Keratinocyte (primary cell): Measurements from ENCODE around the gene STK32B. TPM values are rescaled to one million over a fixed set of nuclear protein-coding genes. Genes with fewer than 3 reads are reported as not detected.
A peak's percentile ranks its signal among the peaks of the same experiment; 100 is the strongest.

ENCODE experiments used
- DNase-seq: peaks from one replicate; pipeline ENCODE4 v3.0.0-alpha.2; 2011; ENCODE audit warnings: low read depth, missing footprints, low spot score
- FAIRE-seq: peaks from 2 replicates; lab custom pipeline; 2011; peaks lifted over from hg19 to GRCh38; lab: Jason Lieb, UNC
- H2AFZ ChIP-seq: 2 replicates; pipeline ENCODE4 v1.6.0; 2012; ENCODE audit warnings: low read length, control low read depth, inconsistent platforms; ENCODE audit not compliant: control insufficient read depth
- H3K27ac ChIP-seq: 2 replicates; pipeline ENCODE4 v1.5.1; 2011; ENCODE audit warnings: low read length; ENCODE audit not compliant: control insufficient read depth, insufficient read depth
- H3K27me3 ChIP-seq: 3 replicates; pipeline ENCODE4 v1.6.0; 2011; ENCODE audit warnings: low read length; ENCODE audit not compliant: control insufficient read depth, insufficient read depth; ENCODE audit errors: extremely low read depth
- H3K36me3 ChIP-seq, 2 experiments: 2 replicates in 1 of 2; 3 replicates in 1 of 2; pipeline ENCODE4 v1.5.1; 2011; ENCODE audit warnings: low read length in 2 of 2, mild to moderate bottlenecking in 1 of 2; ENCODE audit not compliant: control insufficient read depth in 2 of 2, insufficient read depth in 2 of 2; ENCODE audit errors: extremely low read depth in 1 of 2
- H3K4me1 ChIP-seq: 3 replicates; pipeline ENCODE4 v1.5.1; 2011; ENCODE audit warnings: low read length; ENCODE audit not compliant: control insufficient read depth, insufficient read depth; ENCODE audit errors: extremely low read depth
- H3K4me2 ChIP-seq: 3 replicates; pipeline ENCODE4 v1.6.0; 2011; ENCODE audit warnings: low read depth, low read length; ENCODE audit not compliant: control insufficient read depth, insufficient read depth; ENCODE audit errors: extremely low read depth
- H3K4me3 ChIP-seq, 3 experiments: fragments of 200-600 bp in 1 of 3; sonication (generic) in 1 of 3; 2 replicates in 2 of 3; 3 replicates in 1 of 3; pipeline ENCODE4 v1.5.1; 2011 to 2016; ENCODE audit warnings: low read length in 3 of 3, mild to moderate bottlenecking in 3 of 3, control low read depth in 2 of 3, inconsistent platforms in 1 of 3, low read depth in 1 of 3, mixed read lengths in 1 of 3, mixed run types in 1 of 3, moderate library complexity in 1 of 3; ENCODE audit not compliant: control insufficient read depth in 2 of 3, insufficient read depth in 2 of 3; ENCODE audit errors: extremely low read depth in 1 of 3
- H3K79me2 ChIP-seq: 2 replicates; pipeline ENCODE4 v1.6.0; 2012; ENCODE audit warnings: low read length; ENCODE audit not compliant: control insufficient read depth, insufficient read depth
- H3K9ac ChIP-seq: 3 replicates; pipeline ENCODE4 v1.6.0; 2011; ENCODE audit warnings: low read length; ENCODE audit not compliant: control insufficient read depth, insufficient read depth; ENCODE audit errors: extremely low read depth
- H3K9me1 ChIP-seq: 3 replicates; pipeline ENCODE4 v1.6.0; 2011; ENCODE audit warnings: low read length; ENCODE audit not compliant: control insufficient read depth, insufficient read depth; ENCODE audit errors: extremely low read depth
- H3K9me3 ChIP-seq: 2 replicates; pipeline ENCODE4 v1.5.1; 2012; ENCODE audit warnings: low read depth, low read length; ENCODE audit not compliant: control insufficient read depth
- H4K20me1 ChIP-seq: 3 replicates; pipeline ENCODE4 v1.6.0; 2011; ENCODE audit warnings: low read length; ENCODE audit not compliant: control insufficient read depth, insufficient read depth; ENCODE audit errors: extremely low read depth
- CTCF ChIP-seq, 3 experiments: IDR thresholded peaks in 1 of 3; conservative IDR thresholded peaks in 1 of 3; optimal IDR thresholded peaks in 1 of 3; 2 replicates in 2 of 3; 3 replicates in 1 of 3; pipeline versions ENCODE3 to v1.5.1; 2011; ENCODE audit warnings: low read length in 3 of 3, mild to moderate bottlenecking in 3 of 3, moderate library complexity in 2 of 3, control low read depth in 1 of 3, inconsistent platforms in 1 of 3; ENCODE audit not compliant: insufficient read depth in 2 of 3; ENCODE audit errors: extremely low read depth in 1 of 3
- EZH2 ChIP-seq: IDR thresholded peaks from one replicate; pipeline ENCODE4 v1.6.1; 2012; ENCODE audit warnings: inconsistent platforms, mild to moderate bottlenecking, low read length, moderate library complexity
- dilution Hi-C: fragments of 300-500 bp; cut with MboI; formaldehyde crosslinking; loops from one replicate; pipeline ENCODE4 v1.7.0; 2020; ENCODE audit warnings: low sequenced_read_pairs; ENCODE audit not compliant: extremely low pct_ligation_motif_present
- polyA plus RNA-seq, 5 experiments: library from polyadenylated mRNA; depleted of rRNA in 3 of 5; stranded (reverse) in 3 of 5; stranded (forward) in 1 of 5; unstranded in 1 of 5; fragments of >200 nt; gene quantifications; 1 replicate in 1 of 5; 2 replicates in 3 of 5; 3 replicates in 1 of 5; pipeline versions ENCODE4 v1.2.1 to v1.2.3, GENCODE V29; 2011 to 2012; ENCODE audit warnings: missing spikeins in 2 of 5, low read depth in 1 of 5, low replicate concordance in 1 of 5

Gene STK32B
- polyA plus RNA-seq, 1 donor (not counting 4 experiments of a cell fraction or from before 2014, with no cell fraction given) = 3.4 TPM

GRCh38 chr4:5020341-5020740 lies 30.9 kb upstream of the STK32B start:
- H3K9ac ChIP-seq = no peak overlapping the region
- dilution Hi-C loops = no loop called here
- no peaks in the 10 kb centered on the region for H3K79me2 ChIP-seq
- H3K36me3 ChIP-seq = no peaks in the 10 kb centered on the region
- TF ChIP-seq CTCF (optimal IDR thresholded peaks at IDR 0.05 in 1 of 3, IDR thresholded peaks at IDR 0.05 in 1 of 3, conservative IDR thresholded peaks at IDR 0.05 in 1 of 3; ENCODE audit: extremely low read depth in 1 of 3, insufficient read depth in 2 of 3, low read length in 3 of 3) = no peak
- TF ChIP-seq EZH2 = no peak
- H3K27me3 ChIP-seq = peaks cover 21% of the 10 kb centered on the region
- H3K9me1 ChIP-seq = no peaks in the 10 kb centered on the region
- no peak overlapping the region for H2AFZ ChIP-seq
- DNase-seq (no peak), FAIRE-seq (peak; percentile 49)
- no peaks in the 10 kb centered on the region for H4K20me1 ChIP-seq
- H3K27ac ChIP-seq = no peak overlapping the region
- no peaks in the 10 kb centered on the region for H3K4me1 ChIP-seq
- H3K4me2 ChIP-seq = no peak overlapping the region
- H3K9me3 ChIP-seq = no peaks in the 10 kb centered on the region
- no peak overlapping the region for H3K4me3 ChIP-seq

GRCh38 chr4:5021546-5021945 lies 29.7 kb upstream of the STK32B start:
- H2AFZ ChIP-seq = no peak overlapping the region
- no peaks in the 10 kb centered on the region for H3K4me1 ChIP-seq
- DNase-seq (no peak), FAIRE-seq (no peak)
- H3K4me3 ChIP-seq = no peak overlapping the region
- peaks cover 18% of the 10 kb centered on the region for H3K27me3 ChIP-seq
- no peaks in the 10 kb centered on the region for H3K36me3 ChIP-seq
- no peaks in the 10 kb centered on the region for H4K20me1 ChIP-seq
- TF ChIP-seq EZH2 (no peak), CTCF (optimal IDR thresholded peaks at IDR 0.05 in 1 of 3, IDR thresholded peaks at IDR 0.05 in 1 of 3, conservative IDR thresholded peaks at IDR 0.05 in 1 of 3; ENCODE audit: extremely low read depth in 1 of 3, insufficient read depth in 2 of 3, low read length in 3 of 3) (no peak)
- no peaks in the 10 kb centered on the region for H3K9me3 ChIP-seq
- H3K9me1 ChIP-seq = no peaks in the 10 kb centered on the region
- H3K27ac ChIP-seq = no peak overlapping the region
- H3K9ac ChIP-seq = no peak overlapping the region
- no peak overlapping the region for H3K4me2 ChIP-seq
- H3K79me2 ChIP-seq = no peaks in the 10 kb centered on the region
- dilution Hi-C loops = no loop called here
